Sigmoid colon (tissue), 7 donors: Measurements from ENCODE around the gene NPTX1. TPM values are rescaled to one million over a fixed set of nuclear protein-coding genes. Genes with fewer than 3 reads are reported as not detected.

ENCODE experiments used
- DNase-seq: peaks from one replicate; pipeline ENCODE4 v3.0.0-alpha.2; 2019
- H3K27ac ChIP-seq, 4 donors: fragments of 200-600 bp; sonication (generic); one replicate each; pipeline ENCODE4 v1.5.1; 2016 to 2019; ENCODE audit warnings: mild to moderate bottlenecking in 1 of 4
- H3K27me3 ChIP-seq, 3 donors: fragments of 200-600 bp; sonication (generic); one replicate each; pipeline ENCODE4 v1.5.1; 2019; ENCODE audit warnings: mild to moderate bottlenecking in 1 of 3
- H3K36me3 ChIP-seq, 4 donors: fragments of 200-600 bp; sonication (generic); one replicate each; pipeline ENCODE4 v1.5.1; 2016 to 2019
- H3K4me1 ChIP-seq, 4 donors: fragments of 200-600 bp; sonication (generic); one replicate each; pipeline ENCODE4 v1.5.1; 2017 to 2019
- H3K4me3 ChIP-seq, 4 donors: fragments of 200-600 bp; sonication (generic); one replicate each; pipeline ENCODE4 v1.5.1; 2017 to 2019; ENCODE audit warnings: mild to moderate bottlenecking in 2 of 4, moderate library complexity in 1 of 4
- H3K9me3 ChIP-seq, 4 donors: fragments of 200-600 bp in 3 of 4; sonication (generic) in 3 of 4; one replicate each; pipeline versions ENCODE4 v1.5.1 to v1.6.1; 2013 to 2019
- CTCF ChIP-seq, 4 experiments: fragments of 450-650 bp in 3 of 4; fragments of 200-600 bp in 1 of 4; IDR thresholded peaks; one replicate each; pipeline ENCODE4 v1.5.1; 2016 to 2019; ENCODE audit warnings: antibody characterized with exemption in 4 of 4, mild to moderate bottlenecking in 3 of 4, moderate library complexity in 2 of 4
- EP300 ChIP-seq, 4 donors: sonication (generic); formaldehyde crosslinking; IDR thresholded peaks; one replicate each; pipeline ENCODE4 v1.6.1; 2017; ENCODE audit warnings: antibody characterized with exemption in 4 of 4
- POLR2A ChIP-seq, 2 donors: fragments of 450-650 bp; IDR thresholded peaks; one replicate each; pipeline ENCODE4 v1.6.1; 2016; ENCODE audit warnings: antibody characterized with exemption in 2 of 2, mild to moderate bottlenecking in 2 of 2, moderate library complexity in 2 of 2
- POLR2AphosphoS5 ChIP-seq, 4 donors: sonication (generic); formaldehyde crosslinking; IDR thresholded peaks; one replicate each; pipeline ENCODE4 v1.6.1; 2017; ENCODE audit warnings: antibody characterized with exemption in 4 of 4
- WGBS, 2 donors: extraction: QIAGEN DNeasy Blood & Tissue Kit; methylation state at CpG; one replicate each; pipeline ENCODE4 v1.1.7; 2013; 5-methylcytosine and 5-hydroxymethylcytosine counted together
- intact Hi-C: fragments of 100-400 bp; cut with DNase I; formaldehyde crosslinking; loops from one replicate; pipeline ENCODE4 v1.15.1; 2023
- polyA plus RNA-seq, 3 donors: library from polyadenylated mRNA; stranded (reverse); fragments of 200-250 nt; gene quantifications; one replicate each; pipeline ENCODE4 v1.2.3, GENCODE V29; 2013
- total RNA-seq, 4 donors: library from RNA; depleted of rRNA; stranded (reverse); fragments of >200 nt; gene quantifications; one replicate each; pipeline ENCODE4 v1.1.0, GENCODE V29; 2016
- donor health status: healthy with polysubstance abuse.
- donor health status: Bipolar disorder and iron deficiency.
- donor health status: healthy.

The NPTX1 gene
- total and polyA plus RNA-seq, 7 donors: 0.60 to 67.3 (median 36.9) TPM

GRCh38 chr17:80504686-80505413 is 28.4 kb upstream of the NPTX1 start:
- H3K27me3 ChIP-seq: no peaks in the 10 kb centered on the region
- no peak overlapping the region for H3K27ac ChIP-seq
- intact Hi-C loops: no loop called here
- no peaks in the 10 kb centered on the region for H3K9me3 ChIP-seq
- peaks cover 3 to 29% (median 21%) of the 10 kb centered on the region in 4 donors for H3K4me1 ChIP-seq
- 36 to 40% methylated on average over 8 of the region's 8 CpGs for WGBS, 2 donors
- H3K36me3 ChIP-seq: no peaks in the 10 kb centered on the region
- DNase-seq: no peak
- H3K4me3 ChIP-seq: no peak overlapping the region
- TF ChIP-seq POLR2AphosphoS5 (IDR thresholded peaks at IDR 0.05): no peak
- TF ChIP-seq POLR2A (IDR thresholded peaks at IDR 0.05): no peak
- no peak for TF ChIP-seq EP300 (IDR thresholded peaks at IDR 0.05)
- TF ChIP-seq CTCF (IDR thresholded peaks at IDR 0.05): no peak

GRCh38 chr17:80503921-80504320 is 27.5 kb upstream of the NPTX1 start:
- Histone ChIP-seq H3K9me3 (no peaks in the 10 kb centered on the region), H3K27ac (no peak overlapping the region), H3K36me3 (no peaks in the 10 kb centered on the region), H3K27me3 (no peaks in the 10 kb centered on the region), H3K4me3 (no peak overlapping the region), H3K4me1 (peaks cover 3 to 35% (median 24%) of the 10 kb centered on the region in 4 donors)
- DNase-seq: no peak
- intact Hi-C loops: no loop called here
- TF ChIP-seq CTCF (IDR thresholded peaks at IDR 0.05) (no peak), POLR2AphosphoS5 (IDR thresholded peaks at IDR 0.05) (no peak), EP300 (IDR thresholded peaks at IDR 0.05) (no peak), POLR2A (IDR thresholded peaks at IDR 0.05) (no peak)

GRCh38 chr17:80503031-80503430 is 26.6 kb upstream of the NPTX1 start:
- DNase-seq: no peak
- intact Hi-C loops: no loop called here
- TF ChIP-seq POLR2A (IDR thresholded peaks at IDR 0.05) (no peak), EP300 (IDR thresholded peaks at IDR 0.05) (no peak), CTCF (IDR thresholded peaks at IDR 0.05) (no peak), POLR2AphosphoS5 (IDR thresholded peaks at IDR 0.05) (no peak)
- H3K27ac ChIP-seq: peak overlapping the region in 2 of 4 donors; percentile 80 to 84
- no peaks in the 10 kb centered on the region for H3K9me3 ChIP-seq
- WGBS, 2 donors: 74 to 85% methylated on average over 2 of the region's 2 CpGs
- no peaks in the 10 kb centered on the region for H3K27me3 ChIP-seq
- peaks cover 3 to 44% (median 30%) of the 10 kb centered on the region in 4 donors for H3K4me1 ChIP-seq
- no peak overlapping the region for H3K4me3 ChIP-seq
- H3K36me3 ChIP-seq: no peaks in the 10 kb centered on the region

- H3K27ac ChIP-seq: peak overlapping the region in 3 of 4 donors; percentile 71 to 84 (median 80)
- peaks cover 3 to 46% (median 31%) of the 10 kb centered on the region in 4 donors for H3K4me1 ChIP-seq
- H3K4me3 ChIP-seq: no peak overlapping the region
- WGBS, 2 donors: 80% methylated on average over 5 of the region's 5 CpGs
- H3K36me3 ChIP-seq: no peaks in the 10 kb centered on the region
- TF ChIP-seq EP300 (IDR thresholded peaks at IDR 0.05) (no peak), POLR2AphosphoS5 (IDR thresholded peaks at IDR 0.05) (no peak), POLR2A (IDR thresholded peaks at IDR 0.05) (no peak), CTCF (IDR thresholded peaks at IDR 0.05) (no peak)
- intact Hi-C loops: no loop called here
- H3K27me3 ChIP-seq: no peaks in the 10 kb centered on the region
- no peak for DNase-seq
- no peaks in the 10 kb centered on the region for H3K9me3 ChIP-seq
These were observed 26.1 kb upstream of the NPTX1 start for GRCh38 chr17:80502578-80502877.
